Measurements from ENCODE around the gene PPP6R2.
"Not testable (repeated sequence)": the region's sequence is repeated elsewhere in the genome, so short reads cannot be mapped to it uniquely, and the experiment has no call there.

PPP6R2 gene

GRCh38 chr22:50367778-50368500 is 24.8 kb downstream of the PPP6R2 start:
- Histone ChIP-seq H3K27ac (ENCODE audit: poor library complexity, severe bottlenecking) (no peak overlapping the region), H3K4me3 (ENCODE audit: severe bottlenecking) (no peak overlapping the region), H3K9me3 (ENCODE audit: severe bottlenecking) (no peaks in the 10 kb centered on the region), H3K27me3 (ENCODE audit: insufficient read depth, poor library complexity, severe bottlenecking) (no peaks in the 10 kb centered on the region), H3K4me1 (ENCODE audit: insufficient read depth, poor library complexity, severe bottlenecking) (no peaks in the 10 kb centered on the region), H3K36me3 (ENCODE audit: low read depth) (peaks cover 45% of the 10 kb centered on the region)
- TF ChIP-seq CTCF (IDR thresholded peaks at IDR 0.05; ENCODE audit: poor library complexity, severe bottlenecking): no peak
- DNase-seq (ENCODE audit: low spot score) (no peak), ATAC-seq (ENCODE audit: low read depth) (no peak)

- no peak for TF ChIP-seq CTCF (IDR thresholded peaks at IDR 0.05; ENCODE audit: poor library complexity, severe bottlenecking)
- ATAC-seq (ENCODE audit: low read depth) (no peak), DNase-seq (ENCODE audit: low spot score) (no peak)
- H3K4me1 ChIP-seq (ENCODE audit: insufficient read depth, poor library complexity, severe bottlenecking): no peaks in the 10 kb centered on the region
- H3K36me3 ChIP-seq (ENCODE audit: low read depth): peaks cover 60% of the 10 kb centered on the region
- no peaks in the 10 kb centered on the region for H3K27me3 ChIP-seq (ENCODE audit: insufficient read depth, poor library complexity, severe bottlenecking)
- no peak overlapping the region for H3K4me3 ChIP-seq (ENCODE audit: severe bottlenecking)
- H3K9me3 ChIP-seq (ENCODE audit: severe bottlenecking): no peaks in the 10 kb centered on the region
- H3K27ac ChIP-seq (ENCODE audit: poor library complexity, severe bottlenecking): no peak overlapping the region
Measured at GRCh38 chr22:50371101-50371648, 28.0 kb downstream of the PPP6R2 start.

GRCh38 chr22:50376085-50376651 is 33.0 kb downstream of the PPP6R2 start:
- Histone ChIP-seq H3K9me3 (ENCODE audit: severe bottlenecking) (no peaks in the 10 kb centered on the region), H3K4me1 (ENCODE audit: insufficient read depth, poor library complexity, severe bottlenecking) (no peaks in the 10 kb centered on the region), H3K4me3 (ENCODE audit: severe bottlenecking) (no peak overlapping the region), H3K36me3 (ENCODE audit: low read depth) (peaks cover 52% of the 10 kb centered on the region), H3K27ac (ENCODE audit: poor library complexity, severe bottlenecking) (no peak overlapping the region), H3K27me3 (ENCODE audit: insufficient read depth, poor library complexity, severe bottlenecking) (no peaks in the 10 kb centered on the region)
- DNase-seq (ENCODE audit: low spot score): no peak
- no peak for TF ChIP-seq CTCF (IDR thresholded peaks at IDR 0.05; ENCODE audit: poor library complexity, severe bottlenecking)
- no peak for ATAC-seq (ENCODE audit: low read depth)

- not testable (repeated sequence) for ATAC-seq (ENCODE audit: low read depth); H3K27me3 ChIP-seq (ENCODE audit: insufficient read depth, poor library complexity, severe bottlenecking); DNase-seq (ENCODE audit: low spot score); H3K4me1 ChIP-seq (ENCODE audit: insufficient read depth, poor library complexity, severe bottlenecking); H3K4me3 ChIP-seq (ENCODE audit: severe bottlenecking); H3K9me3 ChIP-seq (ENCODE audit: severe bottlenecking); H3K27ac ChIP-seq (ENCODE audit: poor library complexity, severe bottlenecking)
- H3K36me3 ChIP-seq (ENCODE audit: low read depth): peaks cover 23% of the 10 kb centered on the region
Measured at GRCh38 chr22:50381021-50381555, 38.0 kb downstream of the PPP6R2 start.

GRCh38 chr22:50396751-50397370 is 53.7 kb downstream of the PPP6R2 start:
- TF ChIP-seq CTCF (IDR thresholded peaks at IDR 0.05; ENCODE audit: poor library complexity, severe bottlenecking): no peak
- no peaks in the 10 kb centered on the region for H3K4me1 ChIP-seq (ENCODE audit: insufficient read depth, poor library complexity, severe bottlenecking)
- H3K4me3 ChIP-seq (ENCODE audit: severe bottlenecking): no peak overlapping the region
- no peaks in the 10 kb centered on the region for H3K27me3 ChIP-seq (ENCODE audit: insufficient read depth, poor library complexity, severe bottlenecking)
- H3K27ac ChIP-seq (ENCODE audit: poor library complexity, severe bottlenecking): no peak overlapping the region
- ATAC-seq (ENCODE audit: low read depth) (no peak), DNase-seq (ENCODE audit: low spot score) (no peak)
- H3K36me3 ChIP-seq (ENCODE audit: low read depth): peaks cover 25% of the 10 kb centered on the region
- no peaks in the 10 kb centered on the region for H3K9me3 ChIP-seq (ENCODE audit: severe bottlenecking)

- ATAC-seq (ENCODE audit: low read depth); H3K27ac ChIP-seq (ENCODE audit: poor library complexity, severe bottlenecking); H3K4me3 ChIP-seq (ENCODE audit: severe bottlenecking): not testable (repeated sequence)
Measured at GRCh38 chr22:50397371-50398060, 54.4 kb downstream of the PPP6R2 start.

More at GRCh38 chr22:50397371-50398060, 54.4 kb downstream of the PPP6R2 start:
- H3K36me3 ChIP-seq (ENCODE audit: low read depth): peaks cover 25% of the 10 kb centered on the region
- H3K27me3 ChIP-seq (ENCODE audit: insufficient read depth, poor library complexity, severe bottlenecking); H3K4me1 ChIP-seq (ENCODE audit: insufficient read depth, poor library complexity, severe bottlenecking); DNase-seq (ENCODE audit: low spot score); H3K9me3 ChIP-seq (ENCODE audit: severe bottlenecking): not testable (repeated sequence)

Data from RWPE2 (cell line).